Ishikawa (cell line): ENCODE measurements around the gene SUCNR1.

Source experiments
- CEBPB ChIP-seq: IDR thresholded peaks from 2 replicates; pipeline ENCODE4 v1.6.1; 2012
- CREB1 ChIP-seq: IDR thresholded peaks from 2 replicates; pipeline ENCODE4 v1.6.1; 2012; ENCODE audit warnings: low read depth
- EGR1 ChIP-seq: IDR thresholded peaks from 2 replicates; pipeline ENCODE4 v1.6.1; 2012
- EP300 ChIP-seq: IDR thresholded peaks from 2 replicates; pipeline ENCODE4 v1.6.1; 2012; ENCODE audit warnings: borderline replicate concordance
- FOXM1 ChIP-seq: IDR thresholded peaks from 2 replicates; pipeline ENCODE4 v1.6.1; 2012; ENCODE audit warnings: low read depth, borderline replicate concordance
- MAX ChIP-seq: IDR thresholded peaks from 2 replicates; pipeline ENCODE4 v1.6.1; 2012
- NFIC ChIP-seq: IDR thresholded peaks from 2 replicates; pipeline ENCODE4 v1.6.1; 2012
- RAD21 ChIP-seq: IDR thresholded peaks from 2 replicates; pipeline ENCODE4 v1.6.1; 2012; ENCODE audit warnings: low read depth
- REST ChIP-seq: IDR thresholded peaks from 2 replicates; pipeline ENCODE4 v1.6.1; 2012; ENCODE audit warnings: low read depth, mild to moderate bottlenecking
- TAF1 ChIP-seq: IDR thresholded peaks from 2 replicates; pipeline ENCODE4 v1.6.1; 2012; ENCODE audit warnings: low read depth, mild to moderate bottlenecking
- TCF12 ChIP-seq: IDR thresholded peaks from 2 replicates; pipeline ENCODE4 v1.6.1; 2012; ENCODE audit warnings: low read depth
- TEAD4 ChIP-seq: IDR thresholded peaks from 2 replicates; pipeline ENCODE4 v1.6.1; 2012
- USF1 ChIP-seq: IDR thresholded peaks from 2 replicates; pipeline ENCODE4 v1.6.1; 2012
- YY1 ChIP-seq: IDR thresholded peaks from 2 replicates; pipeline ENCODE4 v1.6.1; 2012; ENCODE audit warnings: low read depth
- ZBTB7A ChIP-seq: IDR thresholded peaks from 2 replicates; pipeline ENCODE4 v1.6.1; 2012; ENCODE audit warnings: low read depth

Gene SUCNR1

GRCh38 chr3:151864423-151865101, 8.9 kb upstream of the SUCNR1 start:
- TF ChIP-seq CEBPB (0 out of 2 replicates have a peak, but pooled peaks have one; percentile 45), NFIC (no peak), TEAD4 (peak; percentile 15; the same call in 1 of the 2 replicates)

- no peak for TF ChIP-seq CEBPB
- TF ChIP-seq CREB1 = no peak
- TF ChIP-seq TCF12 = no peak
- TF ChIP-seq TEAD4 = no peak
Observed at GRCh38 chr3:151866711-151867410, 6.6 kb upstream of the SUCNR1 start.

GRCh38 chr3:151867666-151868065, 5.8 kb upstream of the SUCNR1 start:
- no peak for TF ChIP-seq RAD21
- TF ChIP-seq NFIC = no peak
- no peak for TF ChIP-seq TAF1
- no peak for TF ChIP-seq USF1
- no peak for TF ChIP-seq YY1
- TF ChIP-seq EGR1 = no peak

GRCh38 chr3:151869181-151869580, 4.3 kb upstream of the SUCNR1 start:
- no peak for TF ChIP-seq USF1
- TF ChIP-seq MAX = no peak
- TF ChIP-seq ZBTB7A = no peak

- TF ChIP-seq FOXM1 (no peak), USF1 (no peak)
Observed at GRCh38 chr3:151871639-151872468, 1.6 kb upstream of the SUCNR1 start.

GRCh38 chr3:151875759-151876158, 2.3 kb downstream of the SUCNR1 start:
- TF ChIP-seq MAX = no peak
- TF ChIP-seq EP300 = no peak
- no peak for TF ChIP-seq EGR1
- TF ChIP-seq FOXM1 = no peak
- TF ChIP-seq ZBTB7A = no peak
- TF ChIP-seq TEAD4 = no peak
- no peak for TF ChIP-seq RAD21
- TF ChIP-seq CEBPB = no peak
- TF ChIP-seq NFIC = no peak
- no peak for TF ChIP-seq TAF1
- TF ChIP-seq YY1 = no peak
- no peak for TF ChIP-seq REST
- TF ChIP-seq USF1 = no peak
- TF ChIP-seq TCF12 = no peak
- no peak for TF ChIP-seq CREB1

GRCh38 chr3:151877269-151877668, 3.8 kb downstream of the SUCNR1 start:
- TF ChIP-seq REST (no peak), EGR1 (no peak), TCF12 (no peak), TEAD4 (no peak), NFIC (no peak), MAX (no peak), TAF1 (no peak), RAD21 (no peak), ZBTB7A (no peak), FOXM1 (no peak), CREB1 (no peak), CEBPB (no peak), EP300 (no peak), YY1 (no peak), USF1 (no peak)
